Neural progenitor cell (in vitro differentiated cells): ENCODE data around the gene CMTR1.

ENCODE experiments used
- EZH2 ChIP-seq: fragments of 200-600 bp; sonication (generic); IDR thresholded peaks from 2 replicates; pipeline ENCODE4 v1.6.1; 2017; ENCODE audit warnings: antibody characterized with exemption, mild to moderate bottlenecking, moderate library complexity
- EZH2phosphoT487 ChIP-seq: fragments of 200-600 bp; sonication (generic); IDR thresholded peaks from 2 replicates; pipeline ENCODE4 v1.6.1; 2017; ENCODE audit warnings: antibody characterized with exemption
- TF ChIP-seq, protein P1 (sequence below): fragments of 200-600 bp; sonication (generic); IDR thresholded peaks from 2 replicates; pipeline ENCODE4 v1.5.1; 2017; ENCODE audit warnings: antibody characterized with exemption, mild to moderate bottlenecking

DNA sequence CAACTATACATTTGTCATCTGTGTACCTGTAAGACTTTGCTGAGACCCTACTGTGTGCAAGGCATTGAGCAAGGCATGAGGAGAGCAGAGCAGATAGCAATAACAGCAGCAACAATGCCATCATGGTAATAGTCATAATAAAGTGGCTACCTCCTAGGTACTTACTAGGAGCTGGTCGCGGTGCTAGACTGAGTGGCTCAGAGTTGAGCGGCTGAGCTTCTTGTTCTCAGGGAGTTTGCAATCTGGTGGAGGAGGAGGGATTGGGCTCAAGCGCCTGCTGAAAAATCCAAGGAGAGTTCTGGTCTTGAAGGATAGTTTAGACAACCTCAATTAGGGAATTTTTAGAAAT lies 91.9 kb downstream of the CMTR1 start:
- TF ChIP-seq, protein P1, sequence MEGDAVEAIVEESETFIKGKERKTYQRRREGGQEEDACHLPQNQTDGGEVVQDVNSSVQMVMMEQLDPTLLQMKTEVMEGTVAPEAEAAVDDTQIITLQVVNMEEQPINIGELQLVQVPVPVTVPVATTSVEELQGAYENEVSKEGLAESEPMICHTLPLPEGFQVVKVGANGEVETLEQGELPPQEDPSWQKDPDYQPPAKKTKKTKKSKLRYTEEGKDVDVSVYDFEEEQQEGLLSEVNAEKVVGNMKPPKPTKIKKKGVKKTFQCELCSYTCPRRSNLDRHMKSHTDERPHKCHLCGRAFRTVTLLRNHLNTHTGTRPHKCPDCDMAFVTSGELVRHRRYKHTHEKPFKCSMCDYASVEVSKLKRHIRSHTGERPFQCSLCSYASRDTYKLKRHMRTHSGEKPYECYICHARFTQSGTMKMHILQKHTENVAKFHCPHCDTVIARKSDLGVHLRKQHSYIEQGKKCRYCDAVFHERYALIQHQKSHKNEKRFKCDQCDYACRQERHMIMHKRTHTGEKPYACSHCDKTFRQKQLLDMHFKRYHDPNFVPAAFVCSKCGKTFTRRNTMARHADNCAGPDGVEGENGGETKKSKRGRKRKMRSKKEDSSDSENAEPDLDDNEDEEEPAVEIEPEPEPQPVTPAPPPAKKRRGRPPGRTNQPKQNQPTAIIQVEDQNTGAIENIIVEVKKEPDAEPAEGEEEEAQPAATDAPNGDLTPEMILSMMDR = no peak
- TF ChIP-seq EZH2 = no peak
- no peak for TF ChIP-seq EZH2phosphoT487
